Measurements from ENCODE around the gene RNF135.
"Not testable (repeated sequence)": the region's sequence is repeated elsewhere in the genome, so short reads cannot be mapped to it uniquely, and the experiment has no call there.

RNF135 gene

DNA sequence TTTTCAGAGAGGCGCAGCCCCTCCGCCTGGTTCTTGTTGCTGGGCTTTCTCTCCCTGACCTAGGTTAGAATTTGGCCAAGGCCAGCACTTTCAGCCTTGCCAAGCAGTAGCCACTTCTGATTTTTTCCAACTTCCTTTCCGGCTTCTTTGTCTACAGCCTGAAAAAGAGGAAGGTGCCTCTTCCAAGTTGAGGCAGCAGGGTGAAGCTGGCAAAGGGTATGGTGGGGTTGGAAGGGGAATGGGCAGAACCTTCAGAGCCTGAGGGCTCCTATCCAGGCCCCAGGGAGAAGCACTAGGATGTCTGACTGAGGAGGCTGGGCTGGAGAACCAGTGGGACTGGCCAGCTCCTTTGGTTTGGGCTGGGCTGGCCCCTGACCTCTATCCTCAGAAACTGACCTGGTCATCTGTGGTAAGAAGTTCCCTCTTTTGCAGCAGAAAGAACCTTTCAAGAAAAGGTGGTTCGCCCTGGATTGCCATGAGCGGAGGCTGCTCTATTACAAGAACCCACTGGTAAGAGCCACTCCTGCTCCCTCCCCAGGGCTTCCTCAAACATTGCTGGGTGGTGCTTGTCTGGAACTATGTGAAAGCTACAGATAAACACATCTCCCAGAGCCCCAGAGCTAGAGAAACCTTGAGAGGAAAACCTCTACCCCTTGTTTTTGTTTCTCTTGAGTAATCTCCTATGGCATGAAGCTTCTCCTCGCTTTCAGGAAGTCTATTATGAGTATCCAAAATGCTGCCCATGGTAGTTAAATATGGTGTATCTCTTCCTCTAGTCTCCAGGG lies 16.6 kb upstream of the RNF135 start:
- no peak for DNase-seq (ENCODE audit: low read depth in 2 of 2)

DNA sequence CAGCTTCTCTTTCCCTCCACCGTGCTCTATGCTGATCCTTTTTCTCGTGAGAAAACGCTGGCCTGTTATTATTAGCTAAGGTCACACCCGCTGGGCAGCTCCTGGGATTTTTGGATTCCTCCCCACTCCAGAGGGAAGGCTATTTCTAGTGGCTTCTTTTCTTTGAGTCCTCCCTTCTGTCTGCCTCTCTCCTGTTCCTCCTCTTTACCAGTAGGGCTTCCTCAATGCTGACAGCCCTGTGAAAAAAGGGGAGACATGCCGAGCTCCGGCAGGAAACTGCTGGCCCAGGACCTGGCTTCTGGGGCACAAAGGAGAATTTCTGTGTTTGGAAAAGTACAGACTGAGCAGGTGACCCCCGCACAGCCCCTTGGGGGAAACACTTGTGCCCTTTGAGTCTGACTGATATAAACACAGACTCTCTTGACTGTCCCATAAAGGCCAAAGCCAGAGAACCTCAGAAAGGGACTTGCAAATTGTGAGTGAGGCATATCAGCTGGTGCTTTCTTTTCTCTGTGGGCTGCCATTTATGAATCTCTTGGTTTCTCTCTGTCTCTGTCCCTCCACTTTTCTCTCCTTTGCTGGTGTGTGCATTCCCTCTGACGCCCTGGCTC lies 14.0 kb upstream of the RNF135 start:
- DNase-seq (ENCODE audit: low read depth in 2 of 2), result no peak

DNA sequence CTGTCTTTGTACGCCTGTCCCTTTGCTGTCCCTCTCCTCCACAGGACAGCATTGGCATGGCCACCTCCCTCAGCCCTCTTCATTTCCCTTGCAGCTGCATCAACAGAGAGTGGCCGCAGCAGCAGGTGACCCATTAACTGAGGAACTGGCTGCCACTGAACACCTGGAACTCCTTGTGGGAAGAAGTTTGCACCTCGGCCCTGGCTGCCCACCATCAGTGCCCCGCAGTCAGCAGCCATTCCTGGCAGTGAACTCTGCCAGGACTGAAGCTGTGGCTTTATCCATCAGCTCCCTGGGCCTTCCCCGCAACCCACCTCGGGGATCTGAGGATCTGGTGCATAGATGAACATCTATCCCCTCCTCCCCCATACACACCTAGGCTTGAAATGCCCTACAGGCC lies 13.1 kb upstream of the RNF135 start:
- DNase-seq (ENCODE audit: low read depth in 2 of 2), result no peak

DNA sequence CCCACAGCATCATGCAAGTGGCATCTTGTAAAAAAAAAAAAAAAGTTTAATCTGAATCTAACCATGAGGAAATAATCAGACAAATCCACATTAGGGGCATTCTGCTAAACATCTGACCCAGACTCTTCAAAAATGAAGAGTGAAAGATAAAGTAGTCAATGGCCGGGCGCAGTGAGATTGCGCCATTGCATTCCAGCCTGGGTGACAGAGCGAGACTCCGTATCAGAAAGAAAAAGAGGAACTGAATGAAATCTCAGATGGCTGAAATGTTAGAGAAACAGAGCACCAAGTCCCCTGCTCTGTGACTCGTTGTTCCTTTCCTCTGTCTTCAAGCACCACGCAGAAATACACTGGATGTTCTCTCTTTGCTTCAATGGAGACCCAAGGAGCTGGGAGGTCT lies 12.7 kb upstream of the RNF135 start:
- no peak for DNase-seq (ENCODE audit: low read depth in 2 of 2)

DNA sequence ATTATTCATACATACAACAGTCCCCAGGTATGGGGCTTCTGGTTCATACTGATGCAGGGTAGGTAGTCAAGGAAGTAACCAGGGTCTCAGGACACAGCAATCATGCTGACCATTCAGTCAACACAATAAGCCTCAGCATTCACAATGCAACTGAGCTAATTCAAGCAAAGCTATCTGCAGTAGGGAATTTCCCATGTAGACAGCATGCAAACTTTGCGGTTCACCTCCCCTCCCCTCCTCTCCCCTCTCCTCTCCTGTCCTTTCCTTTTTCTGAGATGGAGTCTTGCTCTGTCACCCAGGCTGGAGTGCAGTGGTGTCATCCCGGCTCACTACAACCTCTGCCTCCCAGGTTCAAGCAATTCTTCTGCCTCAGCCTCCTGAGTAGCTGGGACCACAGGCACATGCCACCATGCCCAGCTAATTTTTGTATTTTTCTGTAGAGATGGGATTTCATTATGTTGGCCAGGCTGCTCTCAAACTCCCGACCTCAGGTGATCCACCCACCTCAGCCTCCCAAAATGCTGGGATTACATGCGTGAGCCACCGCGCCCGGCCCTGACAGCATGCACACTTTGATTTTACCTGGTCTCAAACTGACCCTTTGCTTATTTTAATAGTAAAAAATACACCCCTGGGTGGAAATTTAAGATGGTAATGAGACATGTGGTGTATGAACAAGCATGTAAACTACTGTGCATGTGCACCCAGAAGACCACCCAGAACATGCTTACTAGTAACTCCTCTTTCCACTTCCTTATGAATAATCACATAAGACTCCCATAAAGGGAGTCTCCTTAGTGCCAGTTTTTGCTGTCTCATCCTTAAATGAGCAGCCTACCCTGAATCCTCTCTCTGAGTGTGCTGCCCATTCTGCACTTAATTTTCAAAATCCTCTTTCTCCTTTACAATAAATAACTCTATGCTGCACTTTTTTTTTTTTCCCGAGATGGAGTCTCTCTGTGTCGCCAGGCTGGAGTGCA lies 9.3 kb upstream of the RNF135 start:
- DNase-seq (ENCODE audit: low read depth in 2 of 2), result no peak

DNA sequence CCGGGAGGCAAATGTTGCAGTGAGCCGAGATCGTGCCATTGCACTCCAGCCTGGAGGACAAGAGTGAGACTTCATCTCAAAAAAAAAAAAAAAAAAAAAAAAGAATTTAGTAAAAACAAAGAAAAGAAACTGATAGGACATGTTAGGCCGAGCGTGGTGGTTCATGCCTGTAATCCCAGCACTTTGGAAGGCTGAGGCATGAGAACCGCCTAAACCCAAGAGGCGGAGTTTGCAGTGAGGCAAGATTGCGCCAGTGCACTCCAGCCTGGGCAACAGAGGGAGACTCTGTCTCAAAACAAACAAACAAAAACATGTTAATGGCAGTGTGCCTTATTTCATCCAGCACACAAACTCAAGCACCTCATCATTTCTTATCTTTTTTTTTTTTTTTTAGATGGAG lies 6.5 kb upstream of the RNF135 start:
- DNase-seq (ENCODE audit: low read depth in 2 of 2), result not testable (repeated sequence)

DNA sequence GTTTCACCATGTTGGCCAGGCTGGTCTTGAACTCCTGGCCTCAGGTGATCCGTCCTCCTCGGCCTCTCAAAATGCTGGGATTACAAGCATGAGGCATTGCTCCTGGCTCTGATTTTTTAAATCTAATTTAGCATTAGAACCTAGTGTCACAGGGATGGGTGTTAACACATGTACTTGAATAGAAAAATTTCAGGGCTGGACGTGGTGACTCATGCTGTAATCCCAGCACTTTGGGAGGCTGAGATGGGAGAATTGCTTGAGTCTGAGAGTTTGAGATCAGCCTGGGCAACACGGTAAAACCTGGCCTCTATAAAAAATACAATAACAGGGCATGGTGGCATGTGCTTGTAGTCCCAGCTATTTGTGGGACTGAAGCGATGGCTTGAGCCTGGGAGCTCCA lies 6.0 kb upstream of the RNF135 start:
- DNase-seq (ENCODE audit: low read depth in 2 of 2), result no peak

DNA sequence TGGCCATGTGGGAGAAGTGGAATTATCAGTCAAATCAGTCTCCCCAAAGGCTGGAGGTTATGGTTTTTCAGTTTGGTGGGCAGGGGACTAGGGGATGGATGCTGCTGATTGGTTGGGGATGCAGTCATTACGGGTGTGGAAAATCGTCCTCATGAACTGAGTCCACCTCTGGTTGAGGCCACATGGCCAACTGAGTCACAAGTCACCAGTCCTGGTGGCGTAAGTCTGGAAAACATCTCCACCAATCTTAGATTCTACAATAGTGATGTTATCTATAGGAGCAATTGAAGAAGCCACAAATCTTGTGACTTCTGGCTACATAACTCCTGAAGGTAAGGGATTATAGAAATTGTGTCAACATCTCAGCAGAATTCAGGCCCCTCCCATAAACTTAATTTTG lies 5.2 kb upstream of the RNF135 start:
- DNase-seq (ENCODE audit: low read depth in 2 of 2), result no peak

DNA sequence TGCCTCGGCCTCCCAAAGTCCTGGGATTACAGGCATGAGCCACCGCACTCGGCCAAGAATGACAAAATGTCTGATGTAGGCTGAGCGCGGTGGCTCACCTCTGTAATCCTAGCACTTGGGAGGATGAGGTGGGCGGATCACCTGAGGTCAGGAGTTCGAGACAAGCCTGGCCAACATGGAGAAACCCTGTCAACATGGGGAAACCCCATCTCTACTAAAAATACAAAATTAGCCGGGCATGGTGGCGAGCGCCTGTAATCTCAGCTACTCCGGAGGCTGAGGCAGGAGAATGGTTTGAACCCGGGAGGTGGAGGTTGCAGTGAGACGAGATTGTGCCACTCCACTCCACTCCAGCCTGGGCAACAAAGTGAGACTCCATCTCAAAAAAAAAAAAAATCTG lies 2.9 kb upstream of the RNF135 start:
- not testable (repeated sequence) for DNase-seq (ENCODE audit: low read depth in 2 of 2)

DNA sequence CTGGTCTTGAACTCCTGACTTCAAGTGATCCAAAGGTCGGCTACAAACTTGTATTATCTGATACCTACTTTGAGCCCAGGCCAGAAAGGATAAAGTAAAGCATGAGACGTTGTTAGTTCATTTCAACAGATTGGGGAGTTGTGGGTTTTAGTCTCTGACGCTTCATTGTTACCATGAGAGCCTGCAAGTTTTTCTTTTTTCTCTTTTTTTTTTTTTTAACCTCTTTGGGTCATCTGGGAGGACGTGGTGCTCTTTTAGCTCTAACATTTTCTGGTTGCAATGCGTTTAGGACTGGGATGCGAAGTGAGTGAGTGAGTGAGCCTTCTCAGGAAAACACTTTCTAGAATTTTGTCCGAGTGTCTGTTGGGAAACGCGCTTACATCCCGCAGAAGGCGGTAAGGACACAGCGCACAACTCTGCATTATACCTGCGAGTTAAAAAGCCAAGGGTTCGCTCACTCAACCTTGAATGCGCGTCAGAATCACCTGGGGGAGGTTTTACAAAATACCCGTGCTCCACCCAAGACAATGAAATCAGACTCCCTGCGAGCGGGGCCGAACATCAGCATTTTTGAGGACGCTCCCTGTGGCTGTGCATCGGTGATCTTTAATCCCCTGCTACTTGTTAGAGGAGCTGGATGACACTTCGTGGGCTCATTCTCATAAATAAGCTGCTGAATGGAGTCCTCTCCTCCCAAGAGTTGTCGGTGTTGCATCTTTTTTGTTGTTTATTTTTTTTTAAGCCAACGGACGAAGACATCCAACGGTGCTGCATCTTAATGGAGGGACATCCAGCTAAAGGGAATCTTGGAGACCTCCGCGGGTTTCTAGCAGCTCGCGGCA lies 629 bp upstream of the RNF135 start:
- no peak for DNase-seq (ENCODE audit: low read depth in 2 of 2)

DNA sequence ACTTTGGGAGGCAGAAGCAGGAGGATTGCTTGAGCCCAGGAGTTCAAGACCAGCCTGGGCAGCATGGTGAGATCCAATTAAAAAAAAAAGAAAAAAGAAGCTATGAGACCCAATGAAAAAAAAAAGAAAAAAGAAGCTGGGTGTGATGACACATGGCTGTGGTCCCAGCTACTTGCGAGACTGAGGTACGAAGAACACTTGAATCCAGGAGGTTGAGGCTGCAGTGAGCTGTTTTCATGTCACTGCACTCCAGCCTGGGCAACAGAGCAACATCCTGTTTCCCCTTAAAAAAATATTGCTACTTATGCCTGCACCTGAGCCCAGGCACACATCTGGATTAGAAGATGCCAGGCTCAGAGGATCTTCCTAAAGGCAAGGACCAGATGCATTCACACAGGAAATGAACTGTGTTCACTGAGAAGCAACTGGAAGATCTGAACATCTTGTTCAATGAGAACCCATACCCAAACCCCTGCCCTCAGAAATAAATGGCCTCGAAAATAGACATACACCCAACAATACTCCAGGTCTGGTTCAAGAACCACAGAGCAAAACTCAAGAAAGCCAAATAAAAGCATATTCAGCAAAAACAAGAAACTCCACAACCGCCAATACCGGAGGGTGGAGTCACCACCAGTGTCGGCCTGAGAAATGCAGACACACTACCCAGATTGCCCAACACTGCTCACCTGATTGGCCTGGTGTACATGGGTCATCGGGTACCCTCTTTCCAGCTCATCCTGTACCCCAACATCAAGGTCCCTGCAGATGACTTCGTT lies 4.4 kb downstream of the RNF135 start:
- no peak for DNase-seq (ENCODE audit: low read depth in 2 of 2)

DNA sequence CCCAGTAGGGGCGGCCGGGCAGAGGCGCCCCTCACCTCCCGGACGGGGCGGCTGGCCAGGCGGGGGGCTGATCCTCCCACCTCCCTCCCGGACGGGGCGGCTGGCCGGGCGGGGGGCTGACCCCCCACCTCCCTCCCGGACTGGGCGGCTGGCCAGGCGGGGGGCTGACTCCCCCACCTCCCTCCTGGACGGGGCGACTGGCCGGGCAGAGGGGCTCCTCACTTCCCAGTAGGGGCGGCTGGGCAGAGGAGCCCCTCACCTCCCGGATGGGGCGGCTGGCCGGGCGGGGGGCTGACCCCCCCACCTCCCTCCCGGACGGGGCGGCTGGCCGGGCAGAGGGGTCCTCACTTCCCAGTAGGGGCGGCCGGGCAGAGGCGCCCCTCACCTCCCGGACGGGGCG lies 9.1 kb downstream of the RNF135 start:
- DNase-seq (ENCODE audit: low read depth in 2 of 2), result not testable (repeated sequence)

DNA sequence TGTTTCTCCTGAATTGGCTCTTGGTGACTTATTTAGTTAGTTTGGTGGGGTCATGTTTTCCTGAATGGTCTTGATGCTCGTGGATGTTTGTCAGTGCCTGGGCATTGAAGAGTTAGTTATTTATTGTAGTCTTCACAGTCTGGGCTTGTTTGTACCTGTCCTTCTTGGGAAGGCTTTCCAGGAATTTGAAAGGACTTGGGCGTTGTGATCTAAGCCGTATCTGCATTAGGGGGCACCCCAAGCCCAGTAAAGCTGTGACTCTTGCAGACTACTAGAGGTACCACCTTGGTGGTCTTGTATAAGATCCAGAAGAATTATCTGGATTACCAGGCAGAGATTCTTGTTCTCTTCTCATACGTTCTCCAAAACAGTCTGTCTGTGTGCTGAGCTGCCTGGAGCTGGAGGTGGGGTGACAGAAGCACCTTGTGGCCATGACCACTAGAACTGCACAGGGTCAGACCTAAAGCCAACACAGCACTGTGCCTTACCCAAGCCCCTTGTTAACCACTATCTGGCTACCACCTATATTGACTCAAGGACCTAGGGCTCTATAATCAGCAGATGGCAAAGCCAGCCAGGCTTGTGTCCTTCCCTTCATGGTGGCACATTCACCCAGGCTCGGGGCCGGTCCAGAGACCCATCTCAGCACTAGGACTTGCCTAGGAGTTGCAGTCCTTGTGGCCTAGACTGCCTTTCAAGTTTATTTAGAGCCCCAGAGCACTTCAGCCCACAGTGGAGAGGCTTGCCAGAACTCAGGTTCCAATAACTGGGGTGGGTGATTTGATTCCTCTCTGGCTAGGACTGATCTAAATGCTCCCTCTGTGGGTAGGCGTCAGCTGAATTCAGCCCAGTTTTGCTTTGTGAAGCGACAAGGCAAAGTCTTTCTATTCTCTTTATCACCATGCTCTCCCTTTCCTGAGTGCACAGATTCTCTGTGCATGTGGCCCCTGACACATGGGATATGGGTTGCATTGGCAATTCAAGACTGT lies 11.0 kb downstream of the RNF135 start:
- DNase-seq (ENCODE audit: low read depth in 2 of 2), result no peak

DNA sequence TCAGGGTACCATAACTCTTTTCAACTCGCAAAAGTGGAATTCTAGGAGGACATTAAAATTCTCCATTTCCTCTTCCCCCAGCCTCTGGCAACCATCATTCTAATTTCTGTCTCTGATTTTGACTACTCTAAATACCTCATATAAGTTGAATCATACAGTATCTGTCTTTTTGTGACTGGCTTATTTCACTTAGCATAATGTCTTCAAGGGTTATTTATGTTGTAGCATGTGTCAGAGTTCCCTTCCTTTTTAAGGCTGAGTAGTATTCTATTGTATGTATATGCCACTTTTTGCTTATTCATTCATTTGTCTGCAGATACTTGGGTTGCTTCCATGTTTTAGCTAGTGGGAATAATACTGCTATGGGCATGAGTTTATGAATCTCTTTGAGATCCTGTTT lies 12.0 kb downstream of the RNF135 start:
- no peak for DNase-seq (ENCODE audit: low read depth in 2 of 2)

DNA sequence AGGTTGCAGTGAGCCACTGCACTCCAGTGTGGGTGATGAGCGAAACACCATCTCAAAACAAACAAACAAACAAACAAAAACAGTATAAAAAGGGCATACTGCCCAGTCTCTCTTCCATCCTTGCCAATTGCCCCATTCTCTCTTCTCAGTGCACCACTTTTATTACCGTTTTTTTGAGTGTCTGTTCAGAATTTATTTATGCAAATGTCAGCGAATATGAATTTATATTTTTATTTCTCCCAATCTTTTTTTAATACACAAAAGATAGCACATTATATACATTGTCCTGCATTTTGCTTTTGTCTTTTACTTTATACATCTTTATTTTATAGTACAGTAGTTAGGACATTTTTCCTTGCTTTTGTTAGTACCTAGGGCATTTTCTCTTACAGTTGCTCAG lies 19.6 kb downstream of the RNF135 start:
- no peak for DNase-seq (ENCODE audit: low read depth in 2 of 2)

DNA sequence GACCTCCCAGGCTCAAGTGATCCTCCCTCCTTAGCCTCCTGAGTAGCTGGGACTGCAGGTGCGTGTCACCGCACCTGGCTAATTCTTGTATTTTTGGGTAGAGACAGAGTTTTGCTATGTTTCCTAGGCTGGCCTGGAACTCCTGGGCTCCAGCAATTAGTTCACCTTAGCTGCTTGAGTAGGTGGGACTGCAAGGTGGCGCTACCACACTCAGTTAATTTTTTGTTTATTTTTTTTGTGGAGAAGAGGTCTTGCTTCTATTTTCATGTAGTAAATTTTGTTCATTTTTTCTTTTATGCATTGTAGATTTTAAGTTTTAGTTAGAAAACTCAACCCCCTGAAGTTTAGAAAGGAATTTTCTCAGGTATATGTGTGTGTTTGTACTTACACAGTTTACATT lies 21.7 kb downstream of the RNF135 start:
- DNase-seq (ENCODE audit: low read depth in 2 of 2), result no peak

DNA sequence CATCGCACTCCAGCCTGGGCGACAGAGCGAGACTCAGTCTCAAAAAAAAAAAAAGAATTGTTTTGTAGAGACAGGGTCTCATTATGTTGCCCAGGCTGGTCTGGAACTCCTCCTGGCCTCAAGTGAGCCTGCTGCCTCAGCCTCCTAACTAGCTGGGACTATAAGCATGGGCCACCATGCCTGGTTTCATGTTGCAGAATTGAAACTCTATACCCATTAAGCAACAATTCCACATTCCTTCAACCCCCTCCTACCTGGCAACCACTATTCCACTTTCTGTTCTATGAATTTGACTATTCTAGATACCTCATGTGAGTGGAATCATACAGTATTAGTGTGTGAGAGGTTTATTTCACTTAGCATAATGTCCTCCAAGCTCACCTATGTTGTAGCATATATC lies 24.5 kb downstream of the RNF135 start:
- DNase-seq (ENCODE audit: low read depth in 2 of 2), result no peak

DNA sequence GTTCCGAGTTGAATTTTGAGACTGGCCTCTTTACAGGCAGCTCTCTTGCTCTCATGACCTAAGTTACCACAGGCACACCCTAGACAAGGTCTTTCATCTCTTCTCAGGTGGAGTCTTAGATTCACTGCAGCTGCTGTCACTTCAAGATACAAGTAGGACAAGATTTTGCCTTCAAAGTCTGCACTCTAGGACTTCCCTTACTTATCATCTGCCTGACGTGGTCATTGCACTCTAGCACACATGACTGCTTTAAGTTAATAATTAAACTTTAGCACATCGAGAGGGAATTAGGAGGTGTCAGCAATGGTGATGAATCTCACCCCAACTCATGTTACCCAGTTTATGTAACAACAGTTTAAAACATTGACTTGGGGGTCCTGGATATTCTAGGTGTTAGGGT lies 25.6 kb downstream of the RNF135 start:
- no peak for DNase-seq (ENCODE audit: low read depth in 2 of 2)

DNA sequence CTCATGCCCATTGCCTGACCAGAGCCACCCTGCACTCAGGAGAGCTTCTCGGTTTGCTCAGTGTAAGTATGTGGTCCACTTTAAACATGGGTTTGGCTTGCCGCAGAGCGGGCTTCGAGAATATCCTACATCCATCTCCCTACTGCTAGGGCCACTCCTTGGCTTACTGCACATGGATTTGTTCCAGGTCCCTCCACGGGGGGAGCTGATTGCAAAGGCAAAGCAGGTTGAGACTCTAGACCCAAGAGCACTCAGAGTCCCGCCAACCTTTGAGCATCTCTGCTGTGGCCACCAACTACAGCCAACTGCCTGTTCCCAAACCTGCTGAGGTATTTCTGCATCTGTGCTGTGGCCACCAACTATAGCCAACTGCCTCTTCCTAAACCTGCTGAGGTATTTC lies 26.4 kb downstream of the RNF135 start:
- DNase-seq (ENCODE audit: low read depth in 2 of 2), result no peak

DNA sequence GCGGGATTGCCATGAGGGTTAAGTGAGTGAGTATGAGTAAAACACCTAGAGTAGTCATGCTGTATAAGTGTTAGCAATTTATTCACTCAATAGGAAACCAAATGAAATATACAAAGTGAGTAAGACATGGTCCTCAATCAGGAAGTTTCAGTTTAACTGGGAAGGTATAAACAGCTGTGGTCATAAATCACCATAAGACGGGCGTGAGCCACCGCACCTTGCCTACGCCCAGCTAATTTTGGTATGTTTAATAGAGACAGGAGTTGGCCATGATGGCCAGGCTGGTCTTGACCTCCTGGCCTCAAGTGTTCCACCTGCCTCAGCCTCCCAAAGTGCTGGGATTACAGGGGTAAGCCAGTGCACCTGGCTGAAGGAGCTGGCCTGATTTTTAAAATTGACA lies 27.0 kb downstream of the RNF135 start:
- DNase-seq (ENCODE audit: low read depth in 2 of 2), result no peak
